Activated naive CD4-positive, alpha-beta T cell (primary cell): Measurements from ENCODE around the gene TRAPPC8.
"Not testable (repeated sequence)": the region's sequence is repeated elsewhere in the genome, so short reads cannot be mapped to it uniquely, and the experiment has no call there.

Experiments
- DNase-seq, 4 experiments: peaks; one replicate each; lab custom pipeline; 2025; lab: John Stamatoyannopoulos, UW

TRAPPC8 gene

GRCh38 chr18:31863103-31863502, 79.8 kb downstream of the TRAPPC8 start:
- no peak for DNase-seq

- no peak for DNase-seq
Observed at GRCh38 chr18:31860488-31860887, 82.4 kb downstream of the TRAPPC8 start.

- DNase-seq = no peak
Observed at GRCh38 chr18:31857526-31858106, 85.3 kb downstream of the TRAPPC8 start.

GRCh38 chr18:31850844-31851243, 92.1 kb downstream of the TRAPPC8 start:
- no peak for DNase-seq

GRCh38 chr18:31840499-31840898, 102.4 kb downstream of the TRAPPC8 start:
- no peak for DNase-seq

GRCh38 chr18:31837879-31838278, 105.0 kb downstream of the TRAPPC8 start:
- DNase-seq = no peak

GRCh38 chr18:31835528-31836133, 107.3 kb downstream of the TRAPPC8 start:
- no peak for DNase-seq

- no peak for DNase-seq
Observed at GRCh38 chr18:31831903-31832302, 111.0 kb downstream of the TRAPPC8 start.

- DNase-seq = no peak
Observed at GRCh38 chr18:31830686-31831085, 112.2 kb downstream of the TRAPPC8 start.

- no peak for DNase-seq
Observed at GRCh38 chr18:31828613-31829012, 114.3 kb downstream of the TRAPPC8 start.

- DNase-seq = not testable (repeated sequence)
Observed at GRCh38 chr18:31826673-31827325, 116.1 kb downstream of the TRAPPC8 start.

- no peak for DNase-seq
Observed at GRCh38 chr18:31825772-31826171, 117.2 kb downstream of the TRAPPC8 start.

- DNase-seq = no peak
Observed at GRCh38 chr18:31821545-31822171, 121.3 kb downstream of the TRAPPC8 start.

- DNase-seq = no peak
Observed at GRCh38 chr18:31819925-31820229, 123.1 kb downstream of the TRAPPC8 start.

- DNase-seq = no peak
Observed at GRCh38 chr18:31819106-31819924, 123.6 kb downstream of the TRAPPC8 start.

- DNase-seq = no peak
Observed at GRCh38 chr18:31814132-31814531, 128.8 kb downstream of the TRAPPC8 start.

- DNase-seq = not testable (repeated sequence)
Observed at GRCh38 chr18:31810336-31811130, 132.4 kb downstream of the TRAPPC8 start.

GRCh38 chr18:31809049-31809448, 133.9 kb downstream of the TRAPPC8 start:
- not testable (repeated sequence) for DNase-seq

- DNase-seq = no peak
Observed at GRCh38 chr18:31801078-31801477, 141.8 kb downstream of the TRAPPC8 start.

- DNase-seq = not testable (repeated sequence)
Observed at GRCh38 chr18:31799257-31799656, 143.7 kb downstream of the TRAPPC8 start.

GRCh38 chr18:31798399-31798798, 144.5 kb downstream of the TRAPPC8 start:
- no peak for DNase-seq
